Trophoblast cell (in vitro differentiated cells and primary cell): Measurements from ENCODE around the gene ZNF469.

ENCODE experiments used
- DNase-seq, 2 donors: peaks; one replicate each; pipeline ENCODE4 v3.0.0-alpha.2; 2016
- H2AFZ ChIP-seq: 2 replicates; pipeline ENCODE4 v1.6.1; 2013; ENCODE audit warnings: low read length, moderate library complexity, mild to moderate bottlenecking; ENCODE audit not compliant: insufficient read depth, poor library complexity
- H2AK5ac ChIP-seq: 2 replicates; pipeline ENCODE4 v1.6.1; 2013; ENCODE audit warnings: mild to moderate bottlenecking, low read length
- H2BK120ac ChIP-seq: 2 replicates; pipeline ENCODE4 v1.6.1; 2013; ENCODE audit warnings: low read length, mild to moderate bottlenecking, moderate library complexity; ENCODE audit not compliant: insufficient read depth, poor library complexity
- H2BK12ac ChIP-seq: 2 replicates; pipeline ENCODE4 v1.6.1; 2013; ENCODE audit warnings: mild to moderate bottlenecking, low read length, moderate library complexity
- H2BK5ac ChIP-seq: 2 replicates; pipeline ENCODE4 v1.6.1; 2013; ENCODE audit warnings: low read length, low read depth, moderate library complexity, mild to moderate bottlenecking; ENCODE audit not compliant: poor library complexity
- H3K14ac ChIP-seq: 2 replicates; pipeline ENCODE4 v1.6.1; 2013; ENCODE audit warnings: mild to moderate bottlenecking, low read length
- H3K18ac ChIP-seq: 2 replicates; pipeline ENCODE4 v1.6.1; 2013; ENCODE audit warnings: mild to moderate bottlenecking, low read length
- H3K23ac ChIP-seq: 2 replicates; pipeline ENCODE4 v1.6.1; 2013; ENCODE audit warnings: low read length
- H3K27ac ChIP-seq: 2 replicates; pipeline ENCODE4 v1.5.1; 2013; ENCODE audit warnings: low read depth, mild to moderate bottlenecking, inconsistent platforms, low read length, moderate library complexity
- H3K27me3 ChIP-seq: 2 replicates; pipeline ENCODE4 v1.6.1; 2013; ENCODE audit warnings: inconsistent platforms, mild to moderate bottlenecking, low read length, moderate library complexity; ENCODE audit not compliant: insufficient read depth
- H3K36me3 ChIP-seq, 2 experiments: 1 replicate in 1 of 2; 2 replicates in 1 of 2; pipeline ENCODE4 v1.6.1; 2013; ENCODE audit warnings: low read length in 2 of 2, mild to moderate bottlenecking in 2 of 2, moderate library complexity in 1 of 2; ENCODE audit not compliant: insufficient read depth in 2 of 2, control insufficient read depth in 1 of 2
- H3K4ac ChIP-seq: 2 replicates; pipeline ENCODE4 v1.6.1; 2013; ENCODE audit warnings: low read depth, mild to moderate bottlenecking, low read length, moderate library complexity
- H3K4me1 ChIP-seq, 2 experiments: 1 replicate in 1 of 2; 2 replicates in 1 of 2; pipeline ENCODE4 v1.6.1; 2013; ENCODE audit warnings: low read length in 2 of 2, mild to moderate bottlenecking in 2 of 2, moderate library complexity in 1 of 2; ENCODE audit not compliant: insufficient read depth in 2 of 2, control insufficient read depth in 1 of 2
- H3K4me2 ChIP-seq: 2 replicates; pipeline ENCODE4 v1.6.1; 2013; ENCODE audit warnings: inconsistent platforms, mild to moderate bottlenecking, low read length, moderate library complexity
- H3K4me3 ChIP-seq: 2 replicates; pipeline ENCODE4 v1.5.1; 2013; ENCODE audit warnings: mild to moderate bottlenecking, low read depth, low read length, inconsistent platforms
- H3K79me1 ChIP-seq: one replicate; pipeline ENCODE4 v1.6.1; 2013; ENCODE audit warnings: low read length
- H3K79me2 ChIP-seq: 2 replicates; pipeline ENCODE4 v1.6.1; 2013; ENCODE audit warnings: low read length, mild to moderate bottlenecking; ENCODE audit not compliant: control insufficient read depth, insufficient read depth, poor library complexity
- H3K9ac ChIP-seq: 2 replicates; pipeline ENCODE4 v1.6.1; 2013; ENCODE audit warnings: mild to moderate bottlenecking, low read length
- H3K9me3 ChIP-seq: 2 replicates; pipeline ENCODE4 v1.6.1; 2013; ENCODE audit warnings: low read depth, mild to moderate bottlenecking, control low read depth, inconsistent platforms, low read length; ENCODE audit not compliant: insufficient read depth
- H4K12ac ChIP-seq: 2 replicates; pipeline ENCODE4 v1.6.1; 2013; ENCODE audit warnings: low read depth, mild to moderate bottlenecking, low read length, moderate library complexity
- H4K8ac ChIP-seq: 2 replicates; pipeline ENCODE4 v1.6.1; 2013; ENCODE audit warnings: low read depth, mild to moderate bottlenecking, low read length, moderate library complexity
- H4K91ac ChIP-seq: one replicate; pipeline ENCODE4 v1.6.1; 2013; ENCODE audit warnings: low read depth, mild to moderate bottlenecking, low read length, moderate library complexity
- WGBS: extraction: QIAGEN DNeasy Blood & Tissue Kit; methylation state at CpG from one replicate; pipeline ENCODE4 v1.1.7; 2013; ENCODE audit warnings: missing lambda C conversion rate; ENCODE audit not compliant: insufficient read length, insufficient coverage; ENCODE audit errors: extremely low coverage; 5-methylcytosine and 5-hydroxymethylcytosine counted together

ZNF469 gene

DNA sequence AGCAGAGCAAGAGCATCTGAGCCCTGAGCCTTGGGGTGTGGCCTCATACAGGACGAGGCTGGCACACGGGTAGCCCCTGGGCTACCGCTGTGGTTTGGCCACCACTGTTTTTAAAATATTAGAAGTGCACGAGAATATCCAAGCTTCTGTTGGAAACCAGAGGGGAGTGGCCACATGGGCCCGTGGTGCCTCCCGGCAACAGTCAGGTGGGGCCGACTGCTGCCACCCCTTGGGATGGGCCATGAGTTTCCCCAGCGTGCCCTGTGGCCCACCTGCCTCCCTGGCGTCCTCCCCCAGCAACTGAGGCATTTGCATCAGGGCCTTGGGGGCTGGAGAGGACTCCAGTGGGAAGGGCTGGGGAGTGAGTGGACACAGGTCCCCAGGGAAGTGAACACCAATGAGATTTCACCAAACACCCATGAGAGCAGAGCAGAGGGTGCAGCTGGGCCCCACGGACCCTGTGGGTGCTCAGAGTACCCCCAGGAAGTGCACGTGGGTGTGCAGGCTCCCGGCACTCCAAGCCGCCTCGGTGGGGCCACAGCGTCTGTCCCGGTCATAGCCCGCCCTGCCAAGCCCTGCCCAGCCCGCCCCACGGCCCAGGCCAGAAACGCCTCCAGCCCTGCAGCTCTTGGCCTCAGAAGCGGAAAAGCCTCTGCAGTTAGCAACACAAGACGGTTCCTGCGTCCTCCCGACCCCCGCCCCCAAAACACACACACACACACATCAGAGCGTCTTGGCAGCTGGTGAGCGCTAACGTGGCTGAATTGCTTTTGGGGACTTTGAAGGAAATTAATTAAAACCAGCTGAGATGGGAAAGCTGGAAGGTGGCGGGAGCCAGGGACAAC is 22.7 kb downstream of the ZNF469 start:
- Histone ChIP-seq H2BK12ac (no peak overlapping the region), H3K9me3 (peaks cover 5% of the 10 kb centered on the region), H2AFZ (no peak overlapping the region), H4K12ac (no peak overlapping the region), H3K4ac (no peak overlapping the region), H3K27ac (no peak overlapping the region), H3K79me1 (no peaks in the 10 kb centered on the region), H3K4me3 (no peak overlapping the region), H3K9ac (no peak overlapping the region), H3K23ac (no peak overlapping the region), H3K14ac (no peak overlapping the region), H2BK5ac (no peak overlapping the region), H3K79me2 (no peaks in the 10 kb centered on the region), H3K36me3 (no peaks in the 10 kb centered on the region), H3K4me2 (no peak overlapping the region), H4K8ac (no peak overlapping the region), H3K18ac (no peak overlapping the region), H2BK120ac (no peak overlapping the region), H2AK5ac (no peak overlapping the region), H4K91ac (no peak overlapping the region), H3K4me1 (no peaks in the 10 kb centered on the region), H3K27me3 (no peaks in the 10 kb centered on the region)
- DNase-seq, result no peak
- WGBS, result no CpG with 5 or more reads among the region's 29 CpGs

DNA sequence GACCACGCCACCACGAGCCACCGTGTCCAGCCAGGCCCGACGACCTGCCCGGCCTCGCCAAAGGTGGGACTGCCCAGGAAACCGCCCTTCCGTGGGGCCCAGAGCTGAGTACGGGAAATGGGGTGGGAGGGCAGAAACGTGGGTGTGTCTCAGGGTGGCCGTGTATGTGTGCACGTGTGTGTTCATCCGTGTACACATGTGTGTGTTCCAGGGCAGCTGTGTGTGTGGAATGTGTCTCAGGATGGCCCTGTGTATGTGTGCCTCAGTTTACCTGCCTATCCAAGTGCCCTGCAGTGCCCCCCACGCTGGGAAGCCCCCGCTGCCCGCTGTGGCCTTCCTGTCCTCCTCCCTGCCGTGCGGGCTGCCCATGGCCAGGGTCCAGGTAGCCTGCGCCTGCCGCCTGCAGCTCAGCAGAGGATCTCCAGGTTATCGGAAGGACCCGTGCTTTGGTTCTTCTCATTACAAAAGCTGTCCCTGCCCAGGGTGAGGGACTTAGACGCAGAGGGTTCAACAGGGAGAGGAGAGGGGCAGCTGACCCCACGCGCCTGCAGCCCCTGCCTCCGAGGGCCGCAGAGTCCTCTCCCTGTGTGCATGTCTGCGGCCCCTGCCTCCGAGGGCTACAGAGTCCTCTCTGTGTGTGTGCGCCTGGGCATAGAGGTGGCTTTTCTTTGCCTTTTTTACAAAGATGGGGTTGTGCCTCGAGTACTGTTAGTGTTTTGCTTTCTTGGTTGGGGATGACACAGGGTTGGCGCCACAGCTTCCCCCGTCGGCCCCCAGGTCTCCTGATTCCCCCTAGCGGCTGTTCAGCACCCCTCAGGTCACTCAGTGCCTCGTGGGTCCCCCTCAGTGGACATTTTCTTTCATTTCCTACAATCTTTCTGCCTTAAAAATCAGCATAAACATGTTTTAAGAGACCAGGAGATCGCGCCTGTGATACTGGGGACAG is 23.6 kb downstream of the ZNF469 start:
- H3K36me3 ChIP-seq, result no peaks in the 10 kb centered on the region
- H2BK12ac ChIP-seq, result no peak overlapping the region
- no peaks in the 10 kb centered on the region for H3K79me1 ChIP-seq
- H3K4ac ChIP-seq, result no peak overlapping the region
- H3K9me3 ChIP-seq, result peaks cover 5% of the 10 kb centered on the region
- H2AK5ac ChIP-seq, result no peak overlapping the region
- no peak overlapping the region for H4K8ac ChIP-seq
- H4K12ac ChIP-seq, result no peak overlapping the region
- no peak overlapping the region for H2AFZ ChIP-seq
- H3K4me3 ChIP-seq, result no peak overlapping the region
- no peak overlapping the region for H3K27ac ChIP-seq
- no peaks in the 10 kb centered on the region for H3K27me3 ChIP-seq
- H2BK120ac ChIP-seq, result no peak overlapping the region
- H3K23ac ChIP-seq, result no peak overlapping the region
- H3K14ac ChIP-seq, result no peak overlapping the region
- no CpG with 5 or more reads among the region's 39 CpGs for WGBS
- no peaks in the 10 kb centered on the region for H3K79me2 ChIP-seq
- no peak overlapping the region for H3K9ac ChIP-seq
- DNase-seq, result no peak
- H3K4me2 ChIP-seq, result no peak overlapping the region
- H3K4me1 ChIP-seq, result no peaks in the 10 kb centered on the region
- H2BK5ac ChIP-seq, result no peak overlapping the region
- H3K18ac ChIP-seq, result no peak overlapping the region
- H4K91ac ChIP-seq, result no peak overlapping the region

DNA sequence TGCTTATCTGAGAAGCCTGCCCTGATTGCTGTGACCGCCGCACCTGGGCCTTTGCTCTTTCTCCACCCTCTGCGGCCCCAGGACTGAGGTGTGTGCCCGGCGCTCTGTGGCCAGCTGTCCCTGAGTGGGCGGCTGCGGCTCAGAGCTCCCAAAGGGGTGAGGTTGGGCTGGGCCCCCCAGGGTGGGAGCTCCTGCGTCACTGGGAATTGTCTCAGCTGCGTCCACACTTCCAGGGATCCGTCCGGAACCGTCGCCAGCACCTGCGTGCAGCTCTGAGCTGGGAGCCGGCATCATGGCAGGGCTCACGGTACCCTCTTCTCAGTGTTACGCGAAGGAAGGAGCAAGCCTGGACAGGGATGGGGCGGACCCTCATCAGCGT is 24.3 kb downstream of the ZNF469 start:
- no peaks in the 10 kb centered on the region for H3K36me3 ChIP-seq
- H3K23ac ChIP-seq, result no peak overlapping the region
- no peak overlapping the region for H4K12ac ChIP-seq
- no peak overlapping the region for H2BK12ac ChIP-seq
- H3K27ac ChIP-seq, result no peak overlapping the region
- H2AK5ac ChIP-seq, result no peak overlapping the region
- no peak overlapping the region for H2BK120ac ChIP-seq
- H3K4me1 ChIP-seq, result no peaks in the 10 kb centered on the region
- no peak overlapping the region for H3K18ac ChIP-seq
- H3K4ac ChIP-seq, result no peak overlapping the region
- no peaks in the 10 kb centered on the region for H3K79me2 ChIP-seq
- H3K4me3 ChIP-seq, result no peak overlapping the region
- no peaks in the 10 kb centered on the region for H3K79me1 ChIP-seq
- WGBS, result no CpG with 5 or more reads among the region's 20 CpGs
- no peak overlapping the region for H2AFZ ChIP-seq
- no peak overlapping the region for H2BK5ac ChIP-seq
- no peak for DNase-seq
- no peak overlapping the region for H3K4me2 ChIP-seq
- peaks cover 5% of the 10 kb centered on the region for H3K9me3 ChIP-seq
- no peaks in the 10 kb centered on the region for H3K27me3 ChIP-seq
- H3K9ac ChIP-seq, result no peak overlapping the region
- H3K14ac ChIP-seq, result no peak overlapping the region
- H4K91ac ChIP-seq, result no peak overlapping the region
- H4K8ac ChIP-seq, result no peak overlapping the region

DNA sequence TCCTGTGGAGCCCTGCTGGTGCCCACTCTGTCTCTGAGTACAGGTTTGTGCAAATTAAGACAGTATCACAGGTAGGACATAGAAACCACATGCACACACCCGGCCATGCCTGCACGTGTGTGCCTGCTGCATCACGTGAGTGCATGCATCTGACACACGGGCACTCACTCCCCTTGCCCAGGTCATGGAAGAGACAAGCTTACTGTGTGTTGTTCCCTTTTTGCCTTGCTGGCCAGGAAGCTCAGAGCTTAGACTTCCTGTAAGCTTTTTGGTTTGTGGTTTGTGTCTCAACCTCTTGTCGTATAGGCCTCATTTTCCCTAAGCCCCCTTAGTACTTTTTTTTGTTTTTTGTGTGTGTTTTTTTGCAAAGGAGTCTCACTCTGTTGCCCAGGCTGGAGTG is 25.0 kb downstream of the ZNF469 start:
- H2BK5ac ChIP-seq, result no peak overlapping the region

More for the DNA sequence above, 25.0 kb downstream of the ZNF469 start:
- Histone ChIP-seq H4K91ac (no peak overlapping the region), H3K27ac (no peak overlapping the region), H4K8ac (no peak overlapping the region), H3K79me2 (no peaks in the 10 kb centered on the region), H3K4me3 (no peak overlapping the region), H2BK12ac (no peak overlapping the region), H3K4me2 (no peak overlapping the region), H2AK5ac (no peak overlapping the region), H3K79me1 (no peaks in the 10 kb centered on the region), H3K14ac (no peak overlapping the region), H3K9me3 (peaks cover 2% of the 10 kb centered on the region), H3K9ac (peak overlapping the region; percentile 15), H3K23ac (peak overlapping the region; percentile 54), H2AFZ (no peak overlapping the region), H4K12ac (no peak overlapping the region), H2BK120ac (no peak overlapping the region), H3K4ac (no peak overlapping the region), H3K36me3 (no peaks in the 10 kb centered on the region), H3K27me3 (no peaks in the 10 kb centered on the region), H3K18ac (no peak overlapping the region), H3K4me1 (no peaks in the 10 kb centered on the region)
- WGBS, result no CpG with 5 or more reads among the region's 5 CpGs
- no peak for DNase-seq
